Measurements from ENCODE around the gene NRXN3.
"Not testable (repeated sequence)": the region's sequence is repeated elsewhere in the genome, so short reads cannot be mapped to it uniquely, and the experiment has no call there.

Gene NRXN3

DNA sequence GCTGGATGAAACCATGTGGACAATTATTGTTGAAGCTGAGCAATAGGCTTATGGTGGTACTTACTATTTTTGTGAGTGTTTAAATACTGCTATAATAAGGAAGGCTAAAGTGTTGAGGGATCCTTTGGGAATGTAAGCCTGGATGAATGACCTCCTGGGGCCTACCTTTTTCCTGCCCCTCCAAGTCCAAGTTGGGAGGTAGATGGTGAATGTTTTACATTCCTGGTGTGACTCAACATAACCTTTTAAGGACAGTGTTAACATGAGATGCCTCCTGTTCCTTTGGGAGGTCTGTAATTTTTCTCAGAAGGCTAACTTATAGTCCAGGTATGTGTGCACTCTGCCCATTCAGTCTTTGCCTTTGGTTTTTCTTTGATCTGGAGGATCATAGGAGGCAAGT is 315.9 kb downstream of the NRXN3 start:
- no peak for DNase-seq (ENCODE audit: low read depth)

- no peak for DNase-seq (ENCODE audit: low read depth)
Measured at GRCh38 chr14:78486621-78487020, 316.4 kb downstream of the NRXN3 start.

DNA sequence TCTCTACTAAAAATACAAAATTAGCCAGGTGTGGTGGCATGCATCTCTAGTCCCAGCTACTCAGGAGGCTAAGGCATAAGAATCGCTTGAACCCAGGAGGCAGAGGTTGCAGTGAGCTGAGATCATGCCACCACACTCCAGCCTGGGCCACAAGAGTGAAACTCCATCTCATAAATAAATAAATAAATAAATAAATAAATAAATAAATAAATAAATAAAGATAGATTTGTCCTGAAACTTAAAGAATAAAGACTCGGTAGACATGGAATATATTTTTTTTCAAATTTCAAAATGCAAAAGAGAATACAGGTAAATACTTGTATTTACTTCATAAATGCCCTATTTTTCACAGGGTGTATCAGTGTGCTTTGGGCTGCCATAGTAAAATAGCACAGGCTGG is 317.4 kb downstream of the NRXN3 start:
- DNase-seq (ENCODE audit: low read depth), result not testable (repeated sequence)

- no peak for DNase-seq (ENCODE audit: low read depth)
Measured at GRCh38 chr14:78488938-78489337, 318.8 kb downstream of the NRXN3 start.

GRCh38 chr14:78491048-78491447 is 320.9 kb downstream of the NRXN3 start:
- no peak for DNase-seq (ENCODE audit: low read depth)

GRCh38 chr14:78498062-78498595 is 328.0 kb downstream of the NRXN3 start:
- no peak for DNase-seq (ENCODE audit: low read depth)

- no peak for DNase-seq (ENCODE audit: low read depth)
Measured at GRCh38 chr14:78501909-78502308, 331.7 kb downstream of the NRXN3 start.

- DNase-seq (ENCODE audit: low read depth), result no peak
Measured at GRCh38 chr14:78508023-78508422, 337.9 kb downstream of the NRXN3 start.

GRCh38 chr14:78509516-78509915 is 339.3 kb downstream of the NRXN3 start:
- DNase-seq (ENCODE audit: low read depth), result no peak

GRCh38 chr14:78512021-78512420 is 341.8 kb downstream of the NRXN3 start:
- DNase-seq (ENCODE audit: low read depth), result no peak

- DNase-seq (ENCODE audit: low read depth), result no peak
Measured at GRCh38 chr14:78519863-78520262, 349.7 kb downstream of the NRXN3 start.

DNA sequence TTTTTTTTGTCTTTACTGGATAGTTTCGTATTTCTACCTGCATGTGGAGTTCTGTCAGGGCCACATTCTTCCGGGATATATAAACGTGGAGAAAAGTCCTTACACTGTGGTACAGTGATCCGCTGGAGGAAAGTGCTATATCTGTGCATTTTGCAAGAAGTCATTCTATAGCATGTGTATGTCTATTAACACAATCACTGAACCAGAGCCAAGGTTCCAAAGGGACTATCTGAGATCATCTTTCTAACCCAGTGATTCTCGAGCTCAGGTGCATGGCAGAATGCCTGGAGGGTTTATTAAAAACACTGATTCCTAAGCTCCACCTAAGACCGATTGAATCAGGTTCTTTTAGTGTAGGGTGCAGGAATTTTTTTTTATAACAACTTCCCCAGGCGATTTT is 354.0 kb downstream of the NRXN3 start:
- DNase-seq (ENCODE audit: low read depth), result no peak

DNA sequence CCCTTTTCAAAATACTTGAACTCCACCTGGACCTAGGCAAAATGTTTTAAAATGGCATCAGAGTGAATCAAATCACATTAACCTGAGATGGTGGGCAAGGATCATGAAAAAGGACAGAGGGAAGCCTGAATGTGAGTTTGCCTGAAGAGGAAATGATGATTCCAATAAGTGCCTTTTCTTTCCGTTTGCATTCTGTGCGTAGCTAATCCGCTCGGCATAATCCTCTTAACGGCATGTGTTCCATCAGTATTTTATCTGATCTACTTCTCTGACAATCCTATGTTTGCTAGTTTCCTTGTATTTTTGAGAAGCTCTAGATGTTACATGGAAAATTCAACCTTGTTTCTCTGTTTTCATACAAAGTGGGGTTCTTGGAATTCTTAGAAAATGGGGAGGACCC is 354.6 kb downstream of the NRXN3 start:
- no peak for DNase-seq (ENCODE audit: low read depth)

- no peak for DNase-seq (ENCODE audit: low read depth)
Measured at GRCh38 chr14:78530078-78530477, 359.9 kb downstream of the NRXN3 start.

DNA sequence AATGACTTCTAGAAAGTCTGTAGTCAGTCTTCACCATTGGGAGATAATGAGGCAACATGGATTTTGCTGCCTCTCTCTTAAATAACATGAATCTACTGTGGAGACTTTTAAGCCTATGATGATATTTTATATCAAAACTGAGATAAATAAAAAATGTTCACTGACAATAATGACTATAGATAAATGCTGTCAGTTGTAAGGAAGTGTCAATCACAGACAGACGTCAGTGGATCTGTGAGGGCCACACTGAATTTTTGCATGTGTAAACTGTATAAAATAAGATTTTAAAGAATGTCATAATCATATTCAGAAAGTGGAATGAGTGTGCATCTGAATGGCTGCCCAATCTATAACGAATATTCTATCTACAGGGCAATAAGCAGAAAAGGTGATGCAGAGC is 364.0 kb downstream of the NRXN3 start:
- DNase-seq (ENCODE audit: low read depth), result no peak

DNA sequence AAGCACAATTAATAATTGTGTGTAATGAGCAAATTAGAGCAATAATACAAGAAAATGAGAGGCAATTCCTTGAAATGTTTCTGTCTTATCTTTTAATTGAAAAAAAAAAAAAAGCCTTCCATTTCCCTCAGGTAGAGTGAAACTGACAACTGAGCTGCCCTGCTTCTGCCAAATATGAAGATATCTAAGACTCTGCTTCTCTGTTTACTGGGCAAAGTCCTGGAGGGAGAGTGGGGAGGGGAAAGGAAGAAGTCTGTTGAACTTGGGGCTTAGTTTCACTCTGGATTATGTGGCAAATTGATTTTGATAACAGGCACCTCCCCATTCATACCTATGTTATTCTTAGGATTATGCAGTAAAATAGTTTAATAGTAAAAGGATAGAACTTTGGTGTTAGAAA is 364.9 kb downstream of the NRXN3 start:
- no peak for DNase-seq (ENCODE audit: low read depth)

- not testable (repeated sequence) for DNase-seq (ENCODE audit: low read depth)
Measured at GRCh38 chr14:78541788-78542187, 371.6 kb downstream of the NRXN3 start.

DNA sequence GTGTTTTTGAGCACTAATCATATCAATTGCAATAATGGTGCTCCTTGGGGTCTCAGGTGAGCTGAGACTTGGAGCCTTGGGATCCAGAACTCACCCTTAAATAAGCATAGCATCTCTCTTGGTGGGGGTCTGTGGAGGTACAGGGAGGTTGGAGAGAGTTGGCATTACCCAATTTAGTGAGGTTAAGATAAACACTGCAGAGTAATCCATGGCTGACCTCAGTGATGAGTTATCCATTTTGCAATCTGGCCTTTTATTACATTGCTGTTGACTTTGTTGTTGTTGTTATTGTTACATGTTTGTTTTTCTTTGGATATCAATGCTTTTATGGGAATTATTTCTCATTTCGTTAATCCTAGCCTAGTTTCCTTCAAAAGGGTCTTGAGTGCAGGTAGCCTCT is 373.3 kb downstream of the NRXN3 start:
- no peak for DNase-seq (ENCODE audit: low read depth)

DNA sequence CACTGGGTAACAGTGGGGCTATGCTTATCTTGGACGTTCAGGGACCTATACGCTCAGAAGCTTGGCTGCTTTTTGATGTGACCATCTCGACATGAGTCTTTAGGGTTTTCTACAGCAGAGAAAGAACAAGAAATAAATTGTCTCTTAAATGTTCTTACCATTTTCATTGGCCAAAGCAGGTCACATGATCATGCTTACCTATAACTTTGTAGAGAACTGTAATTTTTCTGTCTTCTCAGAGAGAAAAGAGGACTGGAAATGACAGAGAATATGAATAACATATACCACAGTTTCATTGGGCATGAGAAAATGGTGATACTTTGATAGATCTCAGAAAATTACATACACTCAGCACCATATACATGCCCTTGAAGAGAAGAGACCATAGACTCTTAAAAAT is 390.9 kb downstream of the NRXN3 start:
- no peak for DNase-seq (ENCODE audit: low read depth)

- peak; percentile 33 for DNase-seq (ENCODE audit: low read depth)
Measured at GRCh38 chr14:78566026-78566858, 396.1 kb downstream of the NRXN3 start.

DNA sequence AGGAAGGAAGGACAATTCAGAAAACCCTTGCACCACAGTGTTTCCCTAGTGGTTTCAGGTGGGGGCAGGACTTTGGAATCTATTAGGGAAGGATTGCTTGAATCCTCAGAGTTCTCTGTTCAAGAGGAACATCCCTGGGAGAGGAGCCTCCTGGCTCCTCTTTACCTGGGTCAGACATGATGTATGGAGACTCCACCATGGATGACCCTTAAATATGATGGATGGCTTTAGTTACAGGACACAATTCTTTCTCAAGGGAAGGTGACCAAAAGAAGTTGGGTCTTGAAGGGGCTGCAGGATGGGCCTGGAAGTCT is 396.6 kb downstream of the NRXN3 start:
- DNase-seq (ENCODE audit: low read depth), result no peak

DNA sequence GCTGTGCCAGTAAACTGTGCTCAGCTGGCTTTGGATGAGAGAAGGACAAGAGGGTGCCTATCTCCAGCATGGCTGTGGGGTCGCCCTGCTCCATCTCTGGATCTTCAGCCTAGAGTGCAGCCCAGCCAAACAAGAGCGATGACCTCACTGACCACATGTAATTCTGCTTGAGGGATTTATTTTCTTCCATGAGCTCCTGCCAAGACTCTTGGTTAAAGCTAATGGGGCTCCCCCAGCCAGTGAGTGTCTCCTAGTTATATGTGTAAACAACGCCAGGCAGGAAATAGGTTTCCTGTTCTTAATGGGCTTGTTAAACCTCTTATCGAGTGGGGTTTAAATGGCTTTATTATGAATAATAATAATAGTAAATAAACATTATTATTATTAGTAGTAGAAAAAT is 397.2 kb downstream of the NRXN3 start:
- DNase-seq (ENCODE audit: low read depth), result no peak

DNA sequence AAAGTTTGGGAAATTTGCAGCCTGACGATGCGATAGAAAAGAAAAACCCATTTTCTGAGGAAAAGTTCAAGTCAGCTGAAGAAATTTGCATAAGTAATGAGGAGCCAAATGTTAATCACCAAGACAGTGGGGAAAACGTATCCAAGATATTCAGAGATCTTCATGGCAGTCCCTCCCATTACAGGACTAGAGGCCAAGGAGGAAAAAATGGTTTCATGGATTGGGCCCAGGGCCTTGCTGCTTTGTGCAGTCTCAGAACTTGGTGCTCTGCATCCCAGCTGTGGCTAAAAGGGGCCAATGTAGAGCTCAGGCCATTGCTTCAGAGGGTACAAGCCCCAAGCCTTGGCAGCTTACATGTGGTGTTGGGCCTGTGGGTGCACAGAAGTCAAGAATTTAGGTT is 403.6 kb downstream of the NRXN3 start:
- DNase-seq (ENCODE audit: low read depth), result not testable (repeated sequence)
